ENCODE data around the gene CYP2C19. TPM values are rescaled to one million over a fixed set of nuclear protein-coding genes. Genes with fewer than 3 reads are reported as not detected.

The CYP2C19 gene
- total and polyA plus RNA-seq, 2 donors (not counting 1 experiment from before 2014, with no cell fraction given), result not detected

DNA sequence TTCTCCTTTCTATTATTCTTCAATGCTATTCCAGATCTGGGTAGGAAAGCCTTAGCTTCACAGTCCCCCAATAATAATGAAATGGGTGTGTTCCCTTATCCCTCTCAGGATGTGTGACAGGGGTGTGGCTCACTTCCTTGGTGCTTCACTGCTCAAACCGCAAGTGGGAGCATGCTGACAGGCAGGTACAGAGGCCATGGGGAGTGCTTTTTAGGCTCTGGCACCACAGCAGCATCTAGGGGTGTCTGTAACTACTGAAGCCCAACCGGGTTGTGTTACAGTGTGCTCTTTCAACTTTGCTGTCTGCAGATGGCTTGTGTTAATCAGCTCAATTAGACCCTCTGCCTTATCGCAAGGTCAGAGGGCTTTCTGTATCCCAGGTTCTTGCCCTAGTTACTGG, 96.6 kb downstream of the CYP2C19 start:
- TF ChIP-seq, protein P1, sequence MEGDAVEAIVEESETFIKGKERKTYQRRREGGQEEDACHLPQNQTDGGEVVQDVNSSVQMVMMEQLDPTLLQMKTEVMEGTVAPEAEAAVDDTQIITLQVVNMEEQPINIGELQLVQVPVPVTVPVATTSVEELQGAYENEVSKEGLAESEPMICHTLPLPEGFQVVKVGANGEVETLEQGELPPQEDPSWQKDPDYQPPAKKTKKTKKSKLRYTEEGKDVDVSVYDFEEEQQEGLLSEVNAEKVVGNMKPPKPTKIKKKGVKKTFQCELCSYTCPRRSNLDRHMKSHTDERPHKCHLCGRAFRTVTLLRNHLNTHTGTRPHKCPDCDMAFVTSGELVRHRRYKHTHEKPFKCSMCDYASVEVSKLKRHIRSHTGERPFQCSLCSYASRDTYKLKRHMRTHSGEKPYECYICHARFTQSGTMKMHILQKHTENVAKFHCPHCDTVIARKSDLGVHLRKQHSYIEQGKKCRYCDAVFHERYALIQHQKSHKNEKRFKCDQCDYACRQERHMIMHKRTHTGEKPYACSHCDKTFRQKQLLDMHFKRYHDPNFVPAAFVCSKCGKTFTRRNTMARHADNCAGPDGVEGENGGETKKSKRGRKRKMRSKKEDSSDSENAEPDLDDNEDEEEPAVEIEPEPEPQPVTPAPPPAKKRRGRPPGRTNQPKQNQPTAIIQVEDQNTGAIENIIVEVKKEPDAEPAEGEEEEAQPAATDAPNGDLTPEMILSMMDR (IDR thresholded peaks at IDR 0.05), result no peak
- no peak for TF ChIP-seq EZH2 (IDR thresholded peaks at IDR 0.05; ENCODE audit: borderline replicate concordance, insufficient read depth, low read depth, low read length, poor library complexity, severe bottlenecking)
- intact Hi-C loops (cut with micrococcal nuclease), result no loop called here
- no peaks in the 10 kb centered on the region for H3K4me1 Mint-ChIP-seq
- no peak overlapping the region for H3K27ac Mint-ChIP-seq
- Histone ChIP-seq H3K4me2 (replicated peaks; ENCODE audit: low read depth, low read length, poor library complexity, severe bottlenecking) (no peak overlapping the region), H3K36me3 (replicated peaks in 1 of 2; ENCODE audit: control extremely low read depth in 1 of 2, control insufficient read depth in 1 of 2, extremely low read depth in 1 of 2, insufficient read depth in 2 of 2, low read length in 1 of 2) (no peaks in the 10 kb centered on the region), H3K27ac (ENCODE audit: low read length in 2 of 2) (no peak overlapping the region), H3K27me3 (replicated peaks in 1 of 4; ENCODE audit: control extremely low read depth in 1 of 4, control insufficient read depth in 3 of 4, insufficient read depth in 4 of 4, low read length in 3 of 4) (peaks cover 0 to 2% (median 0%) of the 10 kb centered on the region in 4 experiments), H3K79me2 (ENCODE audit: control insufficient read depth, insufficient read depth, low read length) (no peaks in the 10 kb centered on the region), H4K20me1 (ENCODE audit: control insufficient read depth, insufficient read depth, low read length, poor library complexity, severe bottlenecking) (no peaks in the 10 kb centered on the region), H3K4me1 (ENCODE audit: control insufficient read depth in 2 of 2, insufficient read depth in 2 of 2, low read length in 2 of 2) (no peaks in the 10 kb centered on the region), H3K9ac (ENCODE audit: low read length) (no peak overlapping the region), H3K4me3 (ENCODE audit: control extremely low read depth in 1 of 5, extremely low read depth in 1 of 5, insufficient read depth in 1 of 5, low read depth in 2 of 5, low read length in 4 of 5) (no peak overlapping the region), H2AFZ (ENCODE audit: insufficient read depth, low read depth, low read length, poor library complexity, severe bottlenecking) (no peak overlapping the region), H3K9me3 (ENCODE audit: control extremely low read depth in 1 of 3, control insufficient read depth in 2 of 3, insufficient read depth in 1 of 3, low read length in 2 of 3) (peaks cover 0 to 5% (median 0%) of the 10 kb centered on the region in 3 donors)
- DNase-seq (no peak), ATAC-seq (ENCODE audit: low read depth) (no peak)
- no peak overlapping the region for H3K4me3 Mint-ChIP-seq
- peaks cover 7% of the 10 kb centered on the region for H3K9me3 Mint-ChIP-seq (ENCODE audit: insufficient read depth)
- POLR2A ChIA-PET, result no interaction called here
- 73% methylated on average over 3 of the region's 3 CpGs for WGBS (ENCODE audit: insufficient coverage)
- CTCF ChIA-PET, result no interaction called here
- peaks cover 8% of the 10 kb centered on the region for H3K27me3 Mint-ChIP-seq

DNA sequence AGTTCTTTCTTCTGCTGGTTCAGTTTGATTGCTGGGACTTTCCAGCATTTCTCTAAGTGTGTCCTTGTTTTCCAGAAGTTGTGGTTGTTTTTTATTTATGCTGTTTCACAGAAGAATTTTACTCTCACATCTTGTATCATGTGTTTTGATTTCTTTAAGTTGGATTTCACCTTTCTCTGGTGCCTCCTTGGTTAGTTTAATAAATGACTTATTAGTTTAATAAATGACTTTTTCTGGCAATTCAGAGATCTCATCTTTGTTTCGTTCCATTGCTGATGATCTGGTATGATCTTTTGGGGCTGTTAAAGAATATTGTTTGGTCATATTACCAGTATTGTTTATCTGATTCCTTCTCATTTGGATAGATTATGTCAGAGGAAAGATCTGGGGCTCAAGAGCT, 116.2 kb downstream of the CYP2C19 start:
- no peaks in the 10 kb centered on the region for H3K4me1 ChIP-seq (ENCODE audit: control insufficient read depth in 2 of 2, insufficient read depth in 2 of 2, low read length in 2 of 2)
- ATAC-seq (ENCODE audit: low read depth) (no peak), DNase-seq (no peak)
- H3K9ac ChIP-seq (ENCODE audit: low read length), result no peak overlapping the region
- H2AFZ ChIP-seq (ENCODE audit: insufficient read depth, low read depth, low read length, poor library complexity, severe bottlenecking), result no peak overlapping the region
- no peaks in the 10 kb centered on the region for H4K20me1 ChIP-seq (ENCODE audit: control insufficient read depth, insufficient read depth, low read length, poor library complexity, severe bottlenecking)
- H3K4me3 ChIP-seq (ENCODE audit: control extremely low read depth in 1 of 5, extremely low read depth in 1 of 5, insufficient read depth in 1 of 5, low read depth in 2 of 5, low read length in 4 of 5), result no peak overlapping the region
- no peaks in the 10 kb centered on the region for H3K36me3 ChIP-seq (replicated peaks in 1 of 2; ENCODE audit: control extremely low read depth in 1 of 2, control insufficient read depth in 1 of 2, extremely low read depth in 1 of 2, insufficient read depth in 2 of 2, low read length in 1 of 2)
- no peaks in the 10 kb centered on the region for H3K4me1 Mint-ChIP-seq
- TF ChIP-seq EZH2 (IDR thresholded peaks at IDR 0.05; ENCODE audit: borderline replicate concordance, insufficient read depth, low read depth, low read length, poor library complexity, severe bottlenecking), result no peak
- TF ChIP-seq, protein P1 (IDR thresholded peaks at IDR 0.05), result no peak
- intact Hi-C loops (cut with micrococcal nuclease), result no loop called here
- H3K27ac ChIP-seq (ENCODE audit: low read length in 2 of 2), result no peak overlapping the region
- WGBS (ENCODE audit: insufficient coverage), result 80% methylated on average over 1 of the region's 1 CpG
- no peak overlapping the region for H3K27ac Mint-ChIP-seq
- peaks cover 19% of the 10 kb centered on the region for H3K27me3 Mint-ChIP-seq
- POLR2A ChIA-PET, result no interaction called here
- H3K4me2 ChIP-seq (replicated peaks; ENCODE audit: low read depth, low read length, poor library complexity, severe bottlenecking), result no peak overlapping the region
- H3K4me3 Mint-ChIP-seq, result no peak overlapping the region
- CTCF ChIA-PET, result no interaction called here
- no peaks in the 10 kb centered on the region for H3K27me3 ChIP-seq (replicated peaks in 1 of 4; ENCODE audit: control extremely low read depth in 1 of 4, control insufficient read depth in 3 of 4, insufficient read depth in 4 of 4, low read length in 3 of 4)
- H3K79me2 ChIP-seq (ENCODE audit: control insufficient read depth, insufficient read depth, low read length), result no peaks in the 10 kb centered on the region
- H3K9me3 ChIP-seq (ENCODE audit: control extremely low read depth in 1 of 3, control insufficient read depth in 2 of 3, insufficient read depth in 1 of 3, low read length in 2 of 3), result peaks cover 0 to 5% (median 1%) of the 10 kb centered on the region in 3 donors
- peaks cover 3% of the 10 kb centered on the region for H3K9me3 Mint-ChIP-seq (ENCODE audit: insufficient read depth)
